ENCODE data around the gene MACROD1. TPM values are rescaled to one million over a fixed set of nuclear protein-coding genes. Genes with fewer than 3 reads are reported as not detected.

MACROD1 gene
- total and polyA plus RNA-seq, 2 of the 13 experiments (the other 11 are each of a cell fraction or from before 2014, with no cell fraction given): 23.1 to 34.5 TPM

DNA sequence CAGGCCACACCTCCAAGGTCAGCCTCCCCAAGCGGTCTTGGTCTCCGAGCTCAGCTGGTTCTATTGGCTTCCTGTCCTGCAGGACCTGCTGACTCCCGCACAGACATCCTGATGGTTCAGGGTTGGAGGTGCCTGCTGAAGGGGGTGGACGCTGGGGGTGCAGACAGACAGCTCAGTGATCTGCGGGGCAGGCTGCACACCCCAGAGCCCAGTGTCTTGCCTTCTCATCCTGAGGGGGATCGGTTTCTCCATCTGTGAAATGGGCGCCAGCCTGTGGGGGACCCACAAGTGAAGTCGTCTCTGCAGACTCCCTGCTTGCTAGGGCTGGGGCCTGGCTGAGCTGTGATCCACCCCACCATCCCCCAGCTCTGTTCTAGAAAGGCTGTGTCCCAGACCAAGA, 116.4 kb downstream of the MACROD1 start:
- Histone ChIP-seq H3K4me3 (replicated peaks in 1 of 3; ENCODE audit: insufficient read depth in 1 of 3, low read depth in 2 of 3, low read length in 3 of 3) (no peak overlapping the region), H3K9me3 (ENCODE audit: low read length) (no peaks in the 10 kb centered on the region), H3K79me2 (ENCODE audit: insufficient read depth, low read length) (no peaks in the 10 kb centered on the region), H4K20me1 (ENCODE audit: insufficient read depth, low read length) (peaks cover 4% of the 10 kb centered on the region), H3K4me2 (ENCODE audit: low read depth, low read length) (no peak overlapping the region), H3K27me3 (ENCODE audit: control insufficient read depth in 1 of 2, insufficient read depth in 2 of 2, low read length in 2 of 2) (no peaks in the 10 kb centered on the region), H3K36me3 (replicated peaks in 1 of 2; ENCODE audit: control insufficient read depth in 1 of 2, insufficient read depth in 2 of 2, low read length in 2 of 2) (no peaks in the 10 kb centered on the region), H3K27ac (ENCODE audit: extremely low read length, insufficient read depth, low read length) (no peak overlapping the region), H3K9ac (ENCODE audit: insufficient read depth, low read depth, low read length) (no peak overlapping the region), H2AFZ (ENCODE audit: low read length) (no peak overlapping the region), H3K4me1 (ENCODE audit: insufficient read depth, low read length) (peaks cover 25% of the 10 kb centered on the region)
- intact Hi-C loops (cut with micrococcal nuclease; ENCODE audit: unreplicated experiment): loop anchor here (5.0 kb wide), 1 partner anchor 38 kb away; no protein-coding TSS in a partner anchor
- DNase-seq (ENCODE audit: low spot score) (no peak), FAIRE-seq (no peak), ATAC-seq (no peak)
- ChIA-PET CTCF (ENCODE audit: low intra/inter-chr PET ratio, low total read pairs) (no interaction called here), POLR2A (no interaction called here)
- TF ChIP-seq ZMYM3 (CRISPR knock-in tag; IDR thresholded peaks at IDR 0.05) (peak; percentile 48; the same call in 1 of the 2 replicates), ARID2 (CRISPR knock-in tag; IDR thresholded peaks at IDR 0.05; ENCODE audit: borderline replicate concordance) (no peak), ZNF629 (CRISPR knock-in tag; conservative IDR thresholded peaks at IDR 0.05) (peak; percentile 91)
- WGBS (ENCODE audit: low lambda C conversion rate): no CpG with 5 or more reads among the region's 8 CpGs
- in situ Hi-C loops (cut with HindIII; ENCODE audit: extremely low pct_ligation_motif_present, low pct_unique_long_range_greater_than_20kb): no loop called here
- BruUV-seq (replicated peaks): no TSS peak

DNA sequence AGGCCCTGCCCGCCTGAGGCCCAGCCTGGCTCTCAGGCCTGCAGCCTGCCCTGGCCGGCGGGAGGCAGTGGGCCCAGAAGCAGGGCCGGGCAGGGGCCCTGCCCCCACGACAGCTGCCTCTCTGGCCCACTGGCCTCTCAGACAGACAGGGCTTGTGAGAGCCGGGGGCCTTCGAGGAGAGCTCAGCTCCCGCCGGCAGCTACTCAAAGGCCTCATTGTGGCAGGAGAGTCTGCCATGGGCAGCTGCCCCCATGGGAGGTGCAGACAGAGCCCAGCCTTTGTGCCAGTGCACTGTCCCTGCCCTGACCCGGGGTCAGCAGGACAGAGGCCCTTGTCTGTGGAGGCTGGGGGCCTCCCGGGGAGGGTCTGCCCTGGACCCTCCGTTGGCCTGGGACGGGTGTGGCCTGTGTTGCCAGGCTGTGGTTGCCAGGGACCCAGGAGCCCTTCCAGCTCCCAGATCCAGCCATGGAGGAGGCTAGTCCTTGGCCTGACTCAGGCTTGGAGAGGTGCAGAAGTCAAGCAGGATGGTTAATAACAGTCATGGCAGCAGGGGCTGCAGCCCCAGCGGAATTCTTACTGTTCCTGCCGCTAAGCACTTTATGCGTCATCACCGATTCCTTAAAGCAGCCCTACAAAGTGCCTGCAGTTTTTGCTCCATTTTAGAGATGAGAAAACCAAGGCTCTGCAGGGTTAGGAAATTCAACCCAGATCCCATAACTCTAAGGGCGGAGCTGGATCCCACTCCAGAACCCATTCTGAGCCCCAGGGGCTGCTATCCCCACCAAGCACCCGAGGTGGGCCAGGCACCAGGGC, 117.7 kb downstream of the MACROD1 start:
- ChIA-PET CTCF (ENCODE audit: low intra/inter-chr PET ratio, low total read pairs) (no interaction called here), POLR2A (no interaction called here)
- intact Hi-C loops (cut with micrococcal nuclease; ENCODE audit: unreplicated experiment): loop anchor here (5.0 kb wide), 1 partner anchor 39 kb away; no protein-coding TSS in a partner anchor
- Histone ChIP-seq H3K36me3 (replicated peaks in 1 of 2; ENCODE audit: control insufficient read depth in 1 of 2, insufficient read depth in 2 of 2, low read length in 2 of 2) (no peaks in the 10 kb centered on the region), H3K9ac (ENCODE audit: insufficient read depth, low read depth, low read length) (0 out of 2 replicates have a peak overlapping the region, but pooled peaks have one; percentile 43), H3K4me2 (ENCODE audit: low read depth, low read length) (peak overlapping the region; percentile 45), H2AFZ (ENCODE audit: low read length) (no peak overlapping the region), H3K79me2 (ENCODE audit: insufficient read depth, low read length) (no peaks in the 10 kb centered on the region), H3K9me3 (ENCODE audit: low read length) (no peaks in the 10 kb centered on the region), H3K4me1 (ENCODE audit: insufficient read depth, low read length) (peaks cover 29% of the 10 kb centered on the region), H3K27me3 (ENCODE audit: control insufficient read depth in 1 of 2, insufficient read depth in 2 of 2, low read length in 2 of 2) (no peaks in the 10 kb centered on the region), H4K20me1 (ENCODE audit: insufficient read depth, low read length) (peaks cover 4% of the 10 kb centered on the region), H3K4me3 (replicated peaks in 1 of 3; ENCODE audit: insufficient read depth in 1 of 3, low read depth in 2 of 3, low read length in 3 of 3) (peak overlapping the region in 1 of 3 experiments; percentile 35; a peak in 1 of 6 replicates), H3K27ac (ENCODE audit: extremely low read length, insufficient read depth, low read length) (no peak overlapping the region)
- in situ Hi-C loops (cut with HindIII; ENCODE audit: extremely low pct_ligation_motif_present, low pct_unique_long_range_greater_than_20kb): no loop called here
- DNase-seq (ENCODE audit: low spot score) (peak; percentile 66), FAIRE-seq (no peak), ATAC-seq (peak; percentile 72)
- WGBS (ENCODE audit: low lambda C conversion rate): 93% methylated on average over 6 of the region's 19 CpGs
- no TSS peak for BruUV-seq (replicated peaks)
- peak; percentile 16 for TF ChIP-seq AGO2 (optimal IDR thresholded peaks at IDR 0.05; ENCODE audit: low read depth, low read length)
- peak; percentile 6; the same call in 1 of the 2 replicates for TF ChIP-seq RFX1 (IDR thresholded peaks at IDR 0.05)
- TF ChIP-seq HNRNPLL (IDR thresholded peaks at IDR 0.05; ENCODE audit: low read depth, low read length, poor library complexity, severe bottlenecking): peak; percentile 31
- peak; percentile 96 for TF ChIP-seq RXRA (CRISPR knock-in tag; IDR thresholded peaks at IDR 0.05)
- TF ChIP-seq, protein P1, sequence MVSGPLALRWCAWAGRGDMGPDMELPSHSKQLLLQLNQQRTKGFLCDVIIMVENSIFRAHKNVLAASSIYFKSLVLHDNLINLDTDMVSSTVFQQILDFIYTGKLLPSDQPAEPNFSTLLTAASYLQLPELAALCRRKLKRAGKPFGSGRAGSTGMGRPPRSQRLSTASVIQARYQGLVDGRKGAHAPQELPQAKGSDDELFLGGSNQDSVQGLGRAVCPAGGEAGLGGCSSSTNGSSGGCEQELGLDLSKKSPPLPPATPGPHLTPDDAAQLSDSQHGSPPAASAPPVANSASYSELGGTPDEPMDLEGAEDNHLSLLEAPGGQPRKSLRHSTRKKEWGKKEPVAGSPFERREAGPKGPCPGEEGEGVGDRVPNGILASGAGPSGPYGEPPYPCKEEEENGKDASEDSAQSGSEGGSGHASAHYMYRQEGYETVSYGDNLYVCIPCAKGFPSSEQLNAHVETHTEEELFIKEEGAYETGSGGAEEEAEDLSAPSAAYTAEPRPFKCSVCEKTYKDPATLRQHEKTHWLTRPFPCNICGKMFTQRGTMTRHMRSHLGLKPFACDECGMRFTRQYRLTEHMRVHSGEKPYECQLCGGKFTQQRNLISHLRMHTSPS (CRISPR knock-in tag; IDR thresholded peaks at IDR 0.05; ENCODE audit: low read depth): peak; percentile 91
- TF ChIP-seq HNRNPL (IDR thresholded peaks at IDR 0.05; ENCODE audit: low read depth, low read length): peak; percentile 100
- TF ChIP-seq SRSF1 (optimal IDR thresholded peaks at IDR 0.05; ENCODE audit: low read depth, low read length): peak; percentile 43
- TF ChIP-seq, protein P2, sequence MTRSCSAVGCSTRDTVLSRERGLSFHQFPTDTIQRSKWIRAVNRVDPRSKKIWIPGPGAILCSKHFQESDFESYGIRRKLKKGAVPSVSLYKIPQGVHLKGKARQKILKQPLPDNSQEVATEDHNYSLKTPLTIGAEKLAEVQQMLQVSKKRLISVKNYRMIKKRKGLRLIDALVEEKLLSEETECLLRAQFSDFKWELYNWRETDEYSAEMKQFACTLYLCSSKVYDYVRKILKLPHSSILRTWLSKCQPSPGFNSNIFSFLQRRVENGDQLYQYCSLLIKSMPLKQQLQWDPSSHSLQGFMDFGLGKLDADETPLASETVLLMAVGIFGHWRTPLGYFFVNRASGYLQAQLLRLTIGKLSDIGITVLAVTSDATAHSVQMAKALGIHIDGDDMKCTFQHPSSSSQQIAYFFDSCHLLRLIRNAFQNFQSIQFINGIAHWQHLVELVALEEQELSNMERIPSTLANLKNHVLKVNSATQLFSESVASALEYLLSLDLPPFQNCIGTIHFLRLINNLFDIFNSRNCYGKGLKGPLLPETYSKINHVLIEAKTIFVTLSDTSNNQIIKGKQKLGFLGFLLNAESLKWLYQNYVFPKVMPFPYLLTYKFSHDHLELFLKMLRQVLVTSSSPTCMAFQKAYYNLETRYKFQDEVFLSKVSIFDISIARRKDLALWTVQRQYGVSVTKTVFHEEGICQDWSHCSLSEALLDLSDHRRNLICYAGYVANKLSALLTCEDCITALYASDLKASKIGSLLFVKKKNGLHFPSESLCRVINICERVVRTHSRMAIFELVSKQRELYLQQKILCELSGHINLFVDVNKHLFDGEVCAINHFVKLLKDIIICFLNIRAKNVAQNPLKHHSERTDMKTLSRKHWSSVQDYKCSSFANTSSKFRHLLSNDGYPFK (CRISPR knock-in tag; IDR thresholded peaks at IDR 0.05; ENCODE audit: borderline replicate concordance): no peak
- TF ChIP-seq, protein P3, sequence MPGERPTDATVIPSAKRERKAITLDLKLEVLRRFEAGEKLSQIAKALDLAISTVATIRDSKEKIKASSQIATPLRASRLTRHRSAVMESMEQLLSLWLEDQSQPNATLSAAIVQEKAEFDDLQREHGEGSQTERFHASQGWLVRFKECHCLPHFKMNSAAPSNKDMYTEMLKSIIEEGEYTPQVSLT (CRISPR knock-in tag; IDR thresholded peaks at IDR 0.05; ENCODE audit: borderline replicate concordance, low read depth): no peak

All from HepG2 (cell line).